Neural progenitor cell (in vitro differentiated cells): ENCODE data around the gene EAPP. TPM values are rescaled to one million over a fixed set of nuclear protein-coding genes. Genes with fewer than 3 reads are reported as not detected.

Source experiments
- DNase-seq: peaks from one replicate; pipeline ENCODE4 v3.0.0-alpha.2; 2016; ENCODE audit warnings: low spot score
- H2AFZ ChIP-seq: fragments of 200-600 bp; sonication (generic); replicated peaks from 2 replicates; pipeline ENCODE4 v1.6.1; 2016; ENCODE audit warnings: antibody characterized with exemption
- H3F3A ChIP-seq: fragments of 200-600 bp; sonication (generic); 2 replicates; pipeline ENCODE4 v1.6.1; 2016; ENCODE audit warnings: antibody characterized with exemption, low read depth
- H3K27ac ChIP-seq: fragments of 200-600 bp; sonication (generic); 2 replicates; pipeline ENCODE4 v1.5.1; 2016; ENCODE audit warnings: mild to moderate bottlenecking
- H3K27me3 ChIP-seq: fragments of 200-600 bp; sonication (generic); 2 replicates; pipeline ENCODE4 v1.6.1; 2016; ENCODE audit warnings: mild to moderate bottlenecking, moderate library complexity
- H3K36me3 ChIP-seq: fragments of 200-600 bp; sonication (generic); 2 replicates; pipeline ENCODE4 v1.5.1; 2016
- H3K4me1 ChIP-seq: fragments of 200-600 bp; sonication (generic); 2 replicates; pipeline ENCODE4 v1.6.1; 2016; ENCODE audit warnings: mixed run types
- H3K4me2 ChIP-seq: fragments of 200-600 bp; sonication (generic); 2 replicates; pipeline ENCODE4 v1.6.1; 2016
- H3K4me3 ChIP-seq: fragments of 200-600 bp; sonication (generic); 2 replicates; pipeline ENCODE4 v1.5.1; 2016
- H3K79me2 ChIP-seq: fragments of 200-600 bp; sonication (generic); 2 replicates; pipeline ENCODE4 v1.6.1; 2016; ENCODE audit warnings: low read depth
- H3K9ac ChIP-seq: fragments of 200-600 bp; sonication (generic); 2 replicates; pipeline ENCODE4 v1.6.1; 2016
- H3K9me3 ChIP-seq: fragments of 200-600 bp; sonication (generic); 2 replicates; pipeline ENCODE4 v1.5.1; 2016; ENCODE audit warnings: low read depth
- H4K20me1 ChIP-seq: fragments of 200-600 bp; sonication (generic); 2 replicates; pipeline ENCODE4 v1.6.1; 2016; ENCODE audit warnings: low read depth
- H3K27ac Mint-ChIP-seq: 3 replicates; pipeline ENCODE4 v1.8.0; 2021; ENCODE audit warnings: mixed read lengths
- H3K27me3 Mint-ChIP-seq: 2 replicates; pipeline ENCODE4 v1.8.0; 2022; ENCODE audit warnings: low read depth, mild to moderate bottlenecking, inconsistent platforms, moderate library complexity, mixed read lengths; ENCODE audit not compliant: insufficient read depth
- H3K36me3 Mint-ChIP-seq: 3 replicates; pipeline ENCODE4 v1.8.0; 2021; ENCODE audit warnings: mixed read lengths
- H3K4me1 Mint-ChIP-seq: 3 replicates; pipeline ENCODE4 v1.8.0; 2021; ENCODE audit warnings: mixed read lengths
- H3K4me3 Mint-ChIP-seq: 3 replicates; pipeline ENCODE4 v1.8.0; 2021; ENCODE audit warnings: mild to moderate bottlenecking, moderate library complexity, mixed read lengths
- H3K9me3 Mint-ChIP-seq: 3 replicates; pipeline ENCODE4 v1.8.0; 2020; ENCODE audit warnings: mixed read lengths
- CTCF ChIP-seq: fragments of 200-600 bp; sonication (generic); IDR thresholded peaks from 2 replicates; pipeline ENCODE4 v1.5.1; 2017; ENCODE audit warnings: antibody characterized with exemption, mild to moderate bottlenecking
- EZH2 ChIP-seq: fragments of 200-600 bp; sonication (generic); IDR thresholded peaks from 2 replicates; pipeline ENCODE4 v1.6.1; 2017; ENCODE audit warnings: antibody characterized with exemption, mild to moderate bottlenecking, moderate library complexity
- EZH2phosphoT487 ChIP-seq: fragments of 200-600 bp; sonication (generic); IDR thresholded peaks from 2 replicates; pipeline ENCODE4 v1.6.1; 2017; ENCODE audit warnings: antibody characterized with exemption
- total RNA-seq: library from RNA; depleted of rRNA; stranded (reverse); fragments of >200 nt; gene quantifications from 2 replicates; pipeline ENCODE4 v1.2.3, GENCODE V29; 2015; ENCODE audit warnings: low replicate concordance

Gene EAPP
- total RNA-seq, 1 donor from 2014 or later = 79.6 TPM

DNA sequence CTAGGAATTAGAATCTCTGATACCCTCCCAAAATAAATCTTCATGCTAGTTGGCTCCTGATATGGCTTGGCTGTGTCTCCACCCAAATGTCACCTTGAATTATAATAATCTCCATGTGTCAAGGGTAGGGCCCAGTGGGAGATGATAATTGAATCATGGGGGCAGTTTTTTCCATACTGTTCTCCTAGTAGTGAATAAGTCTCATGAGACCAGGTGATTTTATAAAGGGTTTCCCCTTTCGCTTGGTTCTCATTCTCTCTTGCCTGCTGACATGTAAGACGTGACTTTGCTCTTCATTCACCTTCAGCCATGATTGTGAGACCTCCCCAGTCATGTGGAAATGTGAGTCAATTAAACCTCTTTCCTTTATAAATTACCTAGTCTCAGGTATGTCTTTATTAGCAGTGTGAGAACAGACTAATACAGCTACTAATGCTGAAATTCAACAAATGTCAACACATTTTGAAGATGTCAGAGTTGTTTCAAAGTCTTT is 65.3 kb downstream of the EAPP start:
- no peak overlapping the region for H3K4me3 Mint-ChIP-seq
- Histone ChIP-seq H3K4me1 (no peaks in the 10 kb centered on the region), H3K36me3 (no peaks in the 10 kb centered on the region), H3K4me2 (no peak overlapping the region), H3K9ac (no peak overlapping the region), H3K27me3 (no peaks in the 10 kb centered on the region), H3K27ac (no peak overlapping the region), H4K20me1 (no peaks in the 10 kb centered on the region), H3K4me3 (no peak overlapping the region), H3F3A (no peaks in the 10 kb centered on the region), H3K79me2 (no peaks in the 10 kb centered on the region), H2AFZ (no peak overlapping the region), H3K9me3 (no peaks in the 10 kb centered on the region)
- no peaks in the 10 kb centered on the region for H3K36me3 Mint-ChIP-seq
- no peak for TF ChIP-seq EZH2phosphoT487
- TF ChIP-seq CTCF = no peak
- TF ChIP-seq EZH2 = no peak
- H3K27me3 Mint-ChIP-seq = peaks cover 6% of the 10 kb centered on the region
- no peak overlapping the region for H3K27ac Mint-ChIP-seq
- H3K9me3 Mint-ChIP-seq = no peaks in the 10 kb centered on the region
- H3K4me1 Mint-ChIP-seq = peaks cover 5% of the 10 kb centered on the region
- DNase-seq = no peak

- Histone ChIP-seq H3K9me3 (no peaks in the 10 kb centered on the region), H2AFZ (no peak overlapping the region), H3K4me3 (no peak overlapping the region), H3K27ac (no peak overlapping the region), H3K4me1 (no peaks in the 10 kb centered on the region), H3F3A (peaks cover 3% of the 10 kb centered on the region), H3K9ac (no peak overlapping the region), H3K4me2 (no peak overlapping the region), H4K20me1 (no peaks in the 10 kb centered on the region), H3K27me3 (no peaks in the 10 kb centered on the region), H3K79me2 (no peaks in the 10 kb centered on the region), H3K36me3 (no peaks in the 10 kb centered on the region)
- Mint-ChIP-seq H3K9me3 (no peaks in the 10 kb centered on the region), H3K36me3 (no peaks in the 10 kb centered on the region), H3K27me3 (peaks cover 6% of the 10 kb centered on the region), H3K4me3 (no peak overlapping the region), H3K27ac (no peak overlapping the region), H3K4me1 (peaks cover 5% of the 10 kb centered on the region)
- no peak for DNase-seq
- TF ChIP-seq CTCF (no peak), EZH2phosphoT487 (no peak)
Observed at GRCh38 chr14:34472706-34473279, 66.7 kb downstream of the EAPP start.

DNA sequence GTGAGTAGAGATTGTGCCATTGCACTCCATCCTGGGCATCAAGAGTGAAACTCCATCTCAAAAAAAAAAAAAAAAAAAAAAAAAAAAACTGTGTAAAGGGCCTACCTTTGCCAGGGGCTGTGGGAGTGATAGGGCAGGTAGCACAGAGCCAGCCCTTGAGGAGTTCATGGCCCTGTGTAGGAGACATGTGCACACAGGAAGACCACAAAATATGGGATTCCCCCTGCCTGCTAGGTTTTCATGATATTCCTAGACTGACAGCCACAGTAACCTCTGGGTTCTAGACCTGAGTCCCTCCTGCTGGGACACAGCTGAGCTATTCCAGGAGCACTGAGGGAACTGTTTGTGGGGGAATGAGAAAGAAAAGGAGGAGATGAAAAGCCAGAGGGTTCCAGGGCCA is 69.2 kb downstream of the EAPP start:
- Histone ChIP-seq H3K4me1 (no peaks in the 10 kb centered on the region), H3K36me3 (no peaks in the 10 kb centered on the region), H3K27ac (no peak overlapping the region), H3K9ac (no peak overlapping the region), H4K20me1 (no peaks in the 10 kb centered on the region), H3F3A (peaks cover 3% of the 10 kb centered on the region), H3K4me2 (no peak overlapping the region), H3K9me3 (no peaks in the 10 kb centered on the region), H2AFZ (no peak overlapping the region), H3K4me3 (no peak overlapping the region), H3K79me2 (no peaks in the 10 kb centered on the region), H3K27me3 (no peaks in the 10 kb centered on the region)
- Mint-ChIP-seq H3K9me3 (no peaks in the 10 kb centered on the region), H3K27me3 (peaks cover 2% of the 10 kb centered on the region), H3K4me3 (no peak overlapping the region), H3K36me3 (no peaks in the 10 kb centered on the region), H3K27ac (no peak overlapping the region), H3K4me1 (no peaks in the 10 kb centered on the region)
- no peak for TF ChIP-seq CTCF
- no peak for TF ChIP-seq EZH2
- TF ChIP-seq EZH2phosphoT487 = no peak
- no peak for DNase-seq
